ENCODE results near the gene RAD51B. TPM values are rescaled to one million over a fixed set of nuclear protein-coding genes. Genes with fewer than 3 reads are reported as not detected.

Gene RAD51B
- total and polyA plus RNA-seq, 9 of the 15 experiments (the other 6 are each of a cell fraction or from before 2014, with no cell fraction given) = 8.5 to 17.3 (median 11.3) TPM

- TF ChIP-seq MLX (CRISPR knock-in tag; conservative IDR thresholded peaks at IDR 0.05) = no peak
- TF ChIP-seq SIX5 (IDR thresholded peaks at IDR 0.05; ENCODE audit: borderline replicate concordance in 1 of 2, insufficient read depth in 1 of 2, low read depth in 1 of 2, low read length in 2 of 2) = no peak
Measured at GRCh38 chr14:68471029-68471963, 651.7 kb downstream of the RAD51B start (continued).

DNA sequence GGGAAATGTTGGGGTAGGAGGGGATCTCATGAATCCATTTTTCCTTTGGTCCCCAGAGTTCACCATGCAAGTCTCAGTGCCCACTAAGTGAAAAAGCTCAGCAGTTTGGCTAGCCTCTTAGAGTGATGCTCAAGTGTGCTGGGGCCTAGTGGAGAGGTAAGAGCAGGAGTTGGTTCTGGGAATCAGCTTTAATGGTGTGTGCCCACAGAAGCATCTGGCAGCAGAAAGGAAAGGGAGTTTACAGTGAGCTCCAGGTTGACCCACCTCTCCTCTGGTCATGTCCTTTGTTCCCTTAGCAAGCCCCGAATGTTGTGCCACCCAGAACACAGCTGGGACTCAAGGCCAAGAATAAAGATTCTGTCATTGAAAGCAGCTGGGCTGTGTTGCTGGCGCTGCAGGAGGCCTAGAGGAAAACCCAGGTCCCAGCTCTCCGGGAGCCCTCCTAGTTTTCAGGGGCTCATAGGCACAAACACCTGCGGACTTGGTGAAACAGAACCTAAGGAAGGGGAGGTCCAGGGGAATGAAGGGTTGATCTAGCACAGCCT, 652.5 kb downstream of the RAD51B start:
- no peaks in the 10 kb centered on the region for H4K20me1 ChIP-seq (replicated peaks; ENCODE audit: control insufficient read depth, insufficient read depth, low read length)
- no peaks in the 10 kb centered on the region for H3K79me2 ChIP-seq (ENCODE audit: control insufficient read depth, insufficient read depth, low read length)
- no peak for TF ChIP-seq ETV6 (IDR thresholded peaks at IDR 0.05; ENCODE audit: borderline replicate concordance in 1 of 2, low read depth in 2 of 2, low read length in 1 of 2)
- TF ChIP-seq ETV6 (CRISPR knock-in tag; IDR thresholded peaks at IDR 0.05; ENCODE audit: borderline replicate concordance) = no peak
- TF ChIP-seq NFXL1 (CRISPR knock-in tag; IDR thresholded peaks at IDR 0.05) = no peak
- TF ChIP-seq ZNF699 (CRISPR knock-in tag; IDR thresholded peaks at IDR 0.05; ENCODE audit: insufficient replicate concordance) = no peak
- TF ChIP-seq RNF2 (IDR thresholded peaks at IDR 0.05) = no peak
- no peak for TF ChIP-seq ZC3H8 (IDR thresholded peaks at IDR 0.05)
- in situ Hi-C loops (cut with MboI) = no loop called here
- no peaks in the 10 kb centered on the region for H3K9me3 ChIP-seq (replicated peaks; ENCODE audit: control insufficient read depth, insufficient read depth, low read depth, low read length)
- H3K9me1 ChIP-seq (ENCODE audit: control insufficient read depth, insufficient read depth, low read length) = no peaks in the 10 kb centered on the region
- 8% methylated on average over 2 of the region's 4 CpGs for WGBS (ENCODE audit: insufficient coverage, low coverage, missing lambda C conversion rate)
- no peaks in the 10 kb centered on the region for H3K36me3 ChIP-seq (ENCODE audit: control insufficient read depth, insufficient read depth, low read length)
- no peak overlapping the region for H3K4me2 ChIP-seq (ENCODE audit: insufficient read depth, low read length)
- intact Hi-C loops (cut with micrococcal nuclease) = no loop called here
- no peak overlapping the region for H3K4me3 ChIP-seq
- CTCF ChIA-PET (ENCODE audit: low intra/inter-chr PET ratio) = no interaction called here
- H3K27ac ChIP-seq (ENCODE audit: extremely low read depth, low read depth, low read length) = no peak overlapping the region
- DNase-seq (ENCODE audit: extremely low read depth in 1 of 4, low spot score in 3 of 4) (no peak), ATAC-seq (no peak), FAIRE-seq (no peak)
- no peaks in the 10 kb centered on the region for H3K27me3 ChIP-seq (ENCODE audit: control insufficient read depth in 2 of 2, insufficient read depth in 2 of 2, low read length in 2 of 2)
- H2AFZ ChIP-seq (ENCODE audit: low read depth, low read length) = no peak overlapping the region
- H3K4me1 ChIP-seq (replicated peaks in 1 of 2; ENCODE audit: control insufficient read depth in 2 of 2, insufficient read depth in 2 of 2, low read length in 2 of 2) = peaks cover 0 to 9% of the 10 kb centered on the region in 2 experiments; a peak in 4 of 5 replicates
- POLR2A ChIA-PET = no interaction called here
- H3K9ac ChIP-seq (ENCODE audit: insufficient read depth in 1 of 2, low read depth in 2 of 2, low read length in 2 of 2) = no peak overlapping the region
- BruUV-seq (replicated peaks) = no TSS peak

All from K562 (cell line).